Activated CD8-positive, alpha-beta memory T cell treated with anti-CD3 and anti-CD28 coated beads, Interleukin-2, amount 10 ng/mL, durations not matched to agents 7 days and 5 days (primary cell): ENCODE data around the gene PTGIS. TPM values are rescaled to one million over a fixed set of nuclear protein-coding genes. Genes with fewer than 3 reads are reported as not detected.

Experiments used
- ATAC-seq: fragments of 150-1000 bp; cut with Tn5 transposase; one replicate; pipeline ENCODE4 v1.10.0; 2021; ENCODE audit warnings: moderate library complexity
- CTCF ChIA-PET: fragments of 350-600 bp; sonication (Branson Sonifier 250); formaldehyde crosslinking; loops from one replicate; lab custom pipeline; 2021; ENCODE audit warnings: antibody characterized with exemption; lab: Charles Lee
- DNase-seq: peaks from one replicate; pipeline ENCODE4 v3.0.0-alpha.2; 2020
- H3K27ac Mint-ChIP-seq: one replicate; pipeline ENCODE4 v1.8.0; 2021; ENCODE audit warnings: mild to moderate bottlenecking, mixed read lengths
- H3K27me3 Mint-ChIP-seq: one replicate; pipeline ENCODE4 v1.8.0; 2021; ENCODE audit warnings: mixed read lengths
- H3K36me3 Mint-ChIP-seq: one replicate; pipeline ENCODE4 v1.8.0; 2021; ENCODE audit warnings: mild to moderate bottlenecking, mixed read lengths
- H3K4me1 Mint-ChIP-seq: one replicate; pipeline ENCODE4 v1.8.0; 2021; ENCODE audit warnings: mixed read lengths
- H3K4me3 Mint-ChIP-seq: one replicate; pipeline ENCODE4 v1.8.0; 2021; ENCODE audit warnings: mild to moderate bottlenecking, moderate library complexity, mixed read lengths
- H3K9me3 Mint-ChIP-seq: one replicate; pipeline ENCODE4 v1.8.0; 2022; ENCODE audit warnings: low read depth, mixed read lengths
- total RNA-seq, 2 experiments: library from RNA; stranded (reverse); gene quantifications; one replicate each; pipeline ENCODE4 v1.2.3, GENCODE V29; 2021

PTGIS gene
- total RNA-seq, 2 experiments from 2014 or later: 3.8 to 15.1 TPM

DNA sequence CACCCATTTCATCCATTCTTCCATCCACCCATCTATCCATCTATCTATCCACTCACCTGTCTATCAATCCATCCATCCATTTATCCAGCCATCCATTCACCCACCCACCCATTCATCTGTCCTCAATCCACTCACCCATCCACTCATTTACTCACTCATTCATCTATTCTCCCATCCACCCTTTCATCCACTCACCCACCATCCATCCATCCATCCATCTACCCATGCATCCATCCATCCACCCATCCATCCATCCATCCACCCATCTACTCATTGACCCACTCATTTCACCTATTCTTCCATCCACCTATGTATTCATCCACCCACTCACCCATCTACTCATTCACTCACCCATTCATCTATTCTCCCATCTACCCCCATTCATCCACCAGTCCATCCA lies 24.2 kb upstream of the PTGIS start:
- Mint-ChIP-seq H3K9me3 (no peaks in the 10 kb centered on the region), H3K27ac (peak overlapping the region; percentile 99), H3K36me3 (peaks cover 42% of the 10 kb centered on the region), H3K4me3 (peak overlapping the region; percentile 94), H3K4me1 (peaks cover 83% of the 10 kb centered on the region), H3K27me3 (no peaks in the 10 kb centered on the region)
- DNase-seq (no peak), ATAC-seq (no peak)
- CTCF ChIA-PET: interaction anchor here (6.8 to 7.7 kb wide), 2 partner anchors 16 to 52 kb away, joined by 90 to 141 read pairs; no protein-coding TSS in a partner anchor

DNA sequence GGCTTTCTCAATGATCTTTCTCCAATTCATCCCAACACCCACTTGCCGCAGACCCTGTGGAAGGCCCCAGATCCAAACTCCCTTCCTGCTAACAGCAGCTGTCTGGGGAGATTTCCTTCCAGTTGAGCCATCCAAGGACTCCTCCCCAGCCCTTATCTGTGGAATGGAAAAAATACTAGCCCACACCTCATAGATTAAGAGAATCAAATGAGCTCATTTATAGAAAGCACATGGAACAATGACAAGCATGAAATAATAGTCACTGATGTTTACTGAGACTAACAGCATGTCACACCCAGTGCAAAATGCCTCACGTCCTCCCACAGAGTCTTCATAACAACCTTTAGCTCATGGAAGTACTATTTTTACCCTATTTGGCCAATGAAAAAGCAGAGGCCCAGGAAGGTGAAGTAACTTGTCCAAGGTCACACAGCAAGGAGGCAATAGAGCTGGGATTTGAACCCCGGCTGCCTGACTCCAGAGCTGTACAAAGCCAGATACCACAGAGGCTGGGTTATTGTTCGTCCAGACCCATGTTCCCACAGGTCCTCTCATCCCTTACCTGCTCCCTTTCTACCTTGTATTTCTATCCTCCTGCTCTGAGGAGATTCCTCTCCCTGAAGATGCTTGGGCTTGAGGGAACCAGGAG lies 23.4 kb upstream of the PTGIS start:
- Mint-ChIP-seq H3K27ac (peak overlapping the region; percentile 99), H3K9me3 (no peaks in the 10 kb centered on the region), H3K4me1 (peaks cover 81% of the 10 kb centered on the region), H3K4me3 (peak overlapping the region; percentile 94), H3K27me3 (no peaks in the 10 kb centered on the region), H3K36me3 (peaks cover 40% of the 10 kb centered on the region)
- CTCF ChIA-PET: interaction anchor here (0.7 to 10.6 kb wide), 7 partner anchors 8 to 108 kb away, joined by 3 to 55 read pairs (median 4); no protein-coding TSS in a partner anchor
- DNase-seq (no peak), ATAC-seq (no peak)

DNA sequence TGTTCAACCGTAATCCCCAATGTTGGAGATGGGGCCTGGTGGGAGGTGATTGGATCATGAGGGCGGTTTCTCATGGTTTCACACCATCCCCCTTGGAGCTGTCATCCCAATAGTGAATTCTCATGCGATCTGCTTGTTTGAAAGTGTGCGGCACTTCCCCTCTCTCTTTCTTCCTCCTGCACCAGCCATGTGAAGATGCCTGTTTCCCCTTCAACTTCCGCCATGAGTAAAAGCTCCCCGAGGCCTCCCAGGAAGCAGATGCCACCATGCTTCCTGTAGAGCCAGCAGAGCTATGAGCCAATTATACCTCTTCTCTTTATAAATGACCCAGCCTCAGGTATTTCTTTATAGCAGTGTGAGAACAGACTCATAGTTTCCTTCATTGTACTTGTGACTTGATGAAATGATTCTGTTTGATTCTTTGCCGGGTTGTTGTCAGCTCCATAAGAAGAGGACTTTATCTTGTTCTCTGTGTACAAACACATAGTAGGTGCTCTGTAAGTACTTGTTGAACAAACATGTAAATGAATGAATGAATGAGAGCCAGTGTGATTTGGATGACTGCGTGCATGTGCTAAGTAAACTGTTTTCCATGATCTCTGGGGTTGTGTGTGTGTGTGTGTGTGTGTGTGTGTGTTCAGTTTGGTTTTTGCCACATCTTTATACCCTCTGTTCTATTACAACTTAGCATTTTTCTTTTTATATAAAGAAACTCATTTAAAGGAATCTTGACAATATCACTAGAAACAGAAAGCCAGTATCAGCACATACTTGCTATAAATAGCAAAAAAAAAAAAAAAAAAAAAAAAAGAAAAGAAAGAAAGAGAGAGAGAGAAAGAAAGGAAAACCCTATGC lies 22.5 kb upstream of the PTGIS start:
- H3K36me3 Mint-ChIP-seq: peaks cover 33% of the 10 kb centered on the region
- H3K4me3 Mint-ChIP-seq: peak overlapping the region; percentile 0
- no peaks in the 10 kb centered on the region for H3K9me3 Mint-ChIP-seq
- CTCF ChIA-PET: interaction anchor here (0.7 to 10.6 kb wide), 6 partner anchors 7 to 107 kb away, joined by 3 to 55 read pairs (median 4); no protein-coding TSS in a partner anchor
- H3K27me3 Mint-ChIP-seq: no peaks in the 10 kb centered on the region
- ATAC-seq (no peak), DNase-seq (no peak)
- H3K4me1 Mint-ChIP-seq: peaks cover 71% of the 10 kb centered on the region
- H3K27ac Mint-ChIP-seq: peak overlapping the region; percentile 99

DNA sequence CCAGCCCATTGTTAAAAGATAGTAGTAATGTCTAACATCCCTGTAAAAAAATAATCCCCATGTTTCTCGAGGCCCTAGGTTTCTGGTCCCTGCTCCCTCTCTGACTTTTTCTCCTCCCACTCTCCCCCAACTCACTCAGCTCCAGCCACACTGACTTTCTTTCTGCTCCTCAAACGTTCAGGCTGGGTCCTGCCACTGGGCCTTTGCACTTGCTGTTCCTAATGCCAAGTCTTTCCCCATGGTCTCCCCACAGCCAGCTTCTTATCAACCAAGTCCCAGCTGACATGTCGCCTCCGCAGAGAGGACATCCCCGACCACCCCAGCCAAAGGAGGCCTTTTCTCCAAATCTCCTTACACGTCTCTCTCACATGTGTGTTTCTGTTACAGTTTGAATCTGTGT lies 21.8 kb upstream of the PTGIS start:
- Mint-ChIP-seq H3K9me3 (no peaks in the 10 kb centered on the region), H3K27ac (peak overlapping the region; percentile 79), H3K4me3 (no peak overlapping the region), H3K4me1 (peaks cover 67% of the 10 kb centered on the region), H3K27me3 (no peaks in the 10 kb centered on the region), H3K36me3 (peaks cover 27% of the 10 kb centered on the region)
- ATAC-seq: no peak
- DNase-seq: no peak
- CTCF ChIA-PET: interaction anchor here (0.7 to 10.6 kb wide), 5 partner anchors 11 to 80 kb away, joined by 3 to 55 read pairs (median 5); no protein-coding TSS in a partner anchor

DNA sequence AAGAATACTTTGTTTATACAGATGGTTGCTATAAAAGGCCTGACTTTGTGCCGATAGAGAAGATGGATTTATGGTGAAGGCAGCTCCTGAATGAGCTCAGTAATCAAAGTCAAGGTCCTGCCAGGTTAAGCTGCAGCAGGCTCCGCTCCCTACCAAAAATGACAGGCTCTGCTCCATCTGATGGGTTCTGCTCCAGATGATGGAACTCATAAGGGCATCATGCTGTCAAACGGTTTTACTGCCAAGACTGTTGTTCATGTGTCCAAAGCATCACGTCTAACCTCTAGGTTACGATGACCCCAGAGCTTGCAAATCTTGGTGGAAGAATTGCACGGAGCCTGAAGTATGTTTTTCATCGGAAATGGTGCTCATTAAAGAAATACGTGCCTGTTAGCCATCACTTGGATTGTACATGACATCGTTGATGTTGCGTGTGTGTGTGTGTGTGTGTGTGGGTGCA lies 19.2 kb upstream of the PTGIS start:
- ATAC-seq (no peak), DNase-seq (no peak)
- no peak overlapping the region for H3K4me3 Mint-ChIP-seq
- CTCF ChIA-PET: interaction anchor here (0.7 to 10.6 kb wide), 2 partner anchors 46 to 50 kb away, joined by 3 to 55 read pairs; no protein-coding TSS in a partner anchor
- H3K27ac Mint-ChIP-seq: no peak overlapping the region
- H3K36me3 Mint-ChIP-seq: peaks cover 27% of the 10 kb centered on the region
- H3K27me3 Mint-ChIP-seq: no peaks in the 10 kb centered on the region
- H3K9me3 Mint-ChIP-seq: peaks cover 3% of the 10 kb centered on the region
- peaks cover 43% of the 10 kb centered on the region for H3K4me1 Mint-ChIP-seq

DNA sequence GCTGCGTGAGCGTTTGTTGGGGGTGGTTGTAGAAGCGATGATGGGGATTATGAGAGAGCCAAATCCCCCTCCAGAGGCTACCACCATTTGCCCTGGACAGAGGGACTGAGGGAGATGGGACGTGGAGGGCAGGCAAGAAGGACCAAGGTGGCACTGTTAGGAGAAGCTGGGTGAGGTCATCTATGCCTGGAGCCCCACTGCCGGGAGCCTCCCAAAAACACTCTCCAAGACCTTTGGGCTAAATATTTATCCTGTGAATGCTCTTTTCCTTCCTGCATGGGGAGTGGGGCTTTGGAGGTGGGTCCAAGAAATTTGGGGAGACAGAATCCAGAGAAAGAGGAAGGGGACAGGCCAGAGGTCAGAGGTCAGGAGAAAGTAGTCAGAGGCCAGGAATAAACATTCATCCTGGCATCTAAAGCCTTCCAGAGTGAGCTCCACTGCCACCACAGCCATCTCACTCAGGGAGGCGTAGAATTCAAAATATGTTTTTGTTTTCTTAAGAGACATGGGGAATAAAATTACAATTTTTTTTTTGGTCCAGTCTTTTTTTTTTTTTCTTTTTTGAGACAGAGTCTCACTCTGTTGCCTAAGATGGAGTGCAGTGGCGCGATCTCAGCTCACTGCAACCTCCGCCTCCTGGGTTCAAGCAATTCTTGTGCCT lies 17.8 kb upstream of the PTGIS start:
- H3K27ac Mint-ChIP-seq: no peak overlapping the region
- H3K9me3 Mint-ChIP-seq: peaks cover 3% of the 10 kb centered on the region
- H3K4me1 Mint-ChIP-seq: peaks cover 40% of the 10 kb centered on the region
- H3K27me3 Mint-ChIP-seq: no peaks in the 10 kb centered on the region
- H3K4me3 Mint-ChIP-seq: no peak overlapping the region
- H3K36me3 Mint-ChIP-seq: peaks cover 22% of the 10 kb centered on the region
- CTCF ChIA-PET: interaction anchor here (10.6 kb wide), 1 partner anchor 45 kb away, joined by 55 read pairs; no protein-coding TSS in a partner anchor
- ATAC-seq: no peak
- DNase-seq: no peak

DNA sequence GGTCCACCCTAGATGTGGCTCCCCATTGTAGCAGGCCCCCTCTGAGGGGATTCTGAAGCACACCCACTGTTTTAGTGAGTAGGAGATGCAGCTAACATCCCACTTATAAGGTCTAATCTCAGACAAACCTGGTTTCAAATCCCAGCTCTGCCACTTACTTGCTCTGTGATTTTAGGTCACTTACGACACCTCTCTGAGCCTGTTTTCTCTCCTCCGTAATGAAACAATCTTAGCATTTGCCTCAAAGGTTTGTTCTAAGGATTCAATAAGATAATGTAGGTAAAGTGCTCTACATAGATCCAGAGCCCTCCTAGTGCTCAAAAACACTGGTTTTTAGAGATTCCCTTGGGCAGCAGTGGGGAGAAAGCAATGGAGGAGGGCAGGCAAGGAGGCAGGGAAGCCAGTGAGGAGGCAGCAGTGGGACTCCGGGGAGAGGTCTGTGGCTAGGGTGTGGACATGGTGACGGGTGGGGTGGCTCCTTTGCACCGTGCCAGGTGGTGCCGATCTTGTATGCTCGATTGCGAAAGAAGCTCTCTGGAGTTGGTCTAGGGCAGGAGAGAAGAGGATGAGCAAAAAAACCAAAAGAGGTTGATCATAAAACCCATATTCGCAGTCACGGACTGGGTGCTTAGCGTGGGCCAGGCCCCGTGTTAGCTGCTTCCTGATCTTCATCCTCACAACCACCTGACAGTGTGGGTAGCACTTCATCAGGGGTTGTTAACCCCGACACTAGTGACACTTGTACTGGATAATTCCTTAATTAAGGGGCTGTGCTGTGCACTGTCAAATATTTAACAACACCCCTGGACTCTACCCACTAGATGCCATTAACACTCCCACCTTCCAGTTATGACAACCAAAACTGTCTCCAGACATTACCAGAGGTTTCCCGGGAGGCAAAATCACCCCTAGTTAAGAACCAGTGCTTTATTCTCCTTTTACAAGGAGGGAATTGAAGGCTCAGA lies 16.8 kb upstream of the PTGIS start:
- no peak for ATAC-seq
- Mint-ChIP-seq H3K9me3 (peaks cover 3% of the 10 kb centered on the region), H3K4me1 (peaks cover 39% of the 10 kb centered on the region), H3K27me3 (no peaks in the 10 kb centered on the region), H3K36me3 (peaks cover 13% of the 10 kb centered on the region), H3K27ac (no peak overlapping the region), H3K4me3 (no peak overlapping the region)
- CTCF ChIA-PET: interaction anchor here (0.8 to 10.6 kb wide), 4 partner anchors 12 to 44 kb away, joined by 3 to 55 read pairs (median 4); no protein-coding TSS in a partner anchor
- no peak for DNase-seq

DNA sequence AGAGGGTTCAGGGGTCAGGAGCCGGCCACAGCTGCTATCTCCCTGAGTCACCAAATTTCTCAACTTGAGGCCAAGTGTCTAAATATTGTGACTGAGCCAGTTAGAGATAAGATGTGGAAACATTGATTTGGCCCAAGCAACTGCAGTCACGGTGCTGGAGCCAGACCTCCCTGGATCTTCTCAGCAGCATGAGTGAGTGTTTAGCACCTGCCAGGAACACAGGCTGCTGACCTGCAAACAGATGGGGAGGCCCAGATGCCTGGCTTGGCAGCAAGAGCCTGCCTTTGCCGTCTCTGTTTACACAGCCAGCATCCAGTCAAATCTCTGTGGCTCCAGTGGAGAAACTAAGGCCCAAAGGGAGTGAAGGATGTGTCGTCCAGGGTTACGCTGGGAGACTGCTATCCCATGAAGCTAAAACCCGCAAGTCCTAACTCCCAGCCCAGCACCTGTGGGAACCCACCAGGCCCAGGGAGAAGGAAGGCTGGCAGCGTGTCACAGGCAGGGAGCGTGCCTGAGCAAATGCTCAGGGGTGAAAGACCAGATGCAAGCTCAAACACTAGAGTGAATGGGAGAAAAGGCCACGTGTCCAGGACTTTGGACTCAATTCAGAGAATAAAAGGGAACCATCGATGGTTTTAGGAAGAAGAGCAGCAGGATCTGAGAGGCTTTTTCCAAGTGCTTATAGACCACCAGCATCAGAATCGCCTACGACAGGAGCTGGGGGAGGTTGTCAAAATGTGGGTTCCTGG lies 15.9 kb upstream of the PTGIS start:
- CTCF ChIA-PET: interaction anchor here (0.8 to 10.6 kb wide), 6 partner anchors 7 to 43 kb away, joined by 3 to 55 read pairs (median 4); no protein-coding TSS in a partner anchor

DNA sequence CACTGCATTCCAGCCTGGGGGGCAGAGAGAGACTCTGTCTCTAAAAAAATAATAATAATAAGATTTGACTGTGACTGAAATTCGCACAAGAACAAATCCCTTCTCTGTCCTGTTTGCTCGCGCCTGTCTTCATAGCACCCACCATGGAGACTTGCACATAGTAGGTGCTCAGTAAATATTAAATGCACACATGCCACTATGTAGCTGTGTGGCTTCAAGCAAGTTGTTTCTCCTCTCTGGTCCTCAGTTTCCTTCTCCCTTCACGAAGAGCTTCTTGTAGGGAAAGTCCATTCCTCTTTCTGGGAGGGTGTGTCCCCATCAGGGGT lies 15.4 kb upstream of the PTGIS start:
- Mint-ChIP-seq H3K36me3 (peaks cover 9% of the 10 kb centered on the region), H3K27ac (no peak overlapping the region), H3K27me3 (no peaks in the 10 kb centered on the region), H3K9me3 (peaks cover 3% of the 10 kb centered on the region), H3K4me3 (no peak overlapping the region), H3K4me1 (peaks cover 38% of the 10 kb centered on the region)
- no peak for ATAC-seq
- CTCF ChIA-PET: interaction anchor here (0.9 to 10.6 kb wide), 4 partner anchors 8 to 42 kb away, joined by 3 to 55 read pairs (median 6); no protein-coding TSS in a partner anchor
- DNase-seq: no peak

More for the DNA sequence above, 15.9 kb upstream of the PTGIS start:
- H3K4me3 Mint-ChIP-seq: no peak overlapping the region
- no peak for ATAC-seq
- peaks cover 10% of the 10 kb centered on the region for H3K36me3 Mint-ChIP-seq
- H3K27me3 Mint-ChIP-seq: no peaks in the 10 kb centered on the region
- H3K4me1 Mint-ChIP-seq: peaks cover 38% of the 10 kb centered on the region
- H3K27ac Mint-ChIP-seq: no peak overlapping the region
- no peak for DNase-seq
- H3K9me3 Mint-ChIP-seq: peaks cover 3% of the 10 kb centered on the region

DNA sequence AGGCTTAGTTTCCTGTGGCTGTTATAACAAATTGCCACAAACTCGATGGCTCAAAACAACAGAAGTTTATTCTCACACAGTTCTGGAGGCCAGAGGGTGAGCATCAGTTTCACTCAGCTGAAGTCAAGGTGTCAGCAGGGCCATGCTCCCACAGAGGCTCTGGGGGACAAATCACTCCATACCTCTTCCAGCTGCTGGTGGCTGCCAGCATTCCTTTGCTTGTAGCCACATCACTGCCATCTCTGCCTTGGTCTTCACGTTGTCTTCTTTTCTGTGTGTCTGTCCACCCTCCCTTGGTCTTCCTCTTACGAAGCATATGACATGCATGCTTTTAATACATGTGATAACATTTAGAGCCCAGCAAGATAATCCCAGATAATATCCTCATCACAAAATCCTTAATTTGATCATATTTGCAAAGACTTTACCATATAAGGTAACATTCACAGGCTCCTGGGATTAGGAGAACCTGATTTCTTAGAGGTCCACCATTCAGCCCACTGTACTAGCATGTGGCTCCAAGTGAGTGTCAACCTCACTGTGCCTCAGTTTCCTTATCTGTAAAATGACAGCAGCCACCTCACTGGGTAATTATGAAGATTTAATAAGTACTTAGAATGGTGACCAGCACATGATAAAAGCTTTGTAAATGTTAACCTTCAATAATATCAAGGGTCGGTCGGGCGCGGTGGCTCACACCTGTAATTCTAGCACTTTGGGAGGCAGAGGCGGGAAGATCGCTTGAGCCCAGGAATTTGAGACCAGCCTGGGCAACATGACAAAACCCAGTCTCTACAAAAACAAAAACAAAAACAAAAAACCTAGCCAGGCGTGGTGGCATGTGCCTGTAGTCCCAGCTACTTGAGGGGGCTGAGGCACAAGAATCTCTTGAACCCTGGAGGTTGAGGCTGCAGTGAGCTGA lies 14.7 kb upstream of the PTGIS start:
- DNase-seq: no peak
- H3K4me3 Mint-ChIP-seq: no peak overlapping the region
- ATAC-seq: no peak
- H3K27ac Mint-ChIP-seq: no peak overlapping the region
- peaks cover 3% of the 10 kb centered on the region for H3K9me3 Mint-ChIP-seq
- peaks cover 42% of the 10 kb centered on the region for H3K4me1 Mint-ChIP-seq
- CTCF ChIA-PET: interaction anchor here (0.6 to 10.6 kb wide), 7 partner anchors 8 to 926 kb away, joined by 3 to 55 read pairs (median 4); no protein-coding TSS in a partner anchor
- peaks cover 11% of the 10 kb centered on the region for H3K36me3 Mint-ChIP-seq
- no peaks in the 10 kb centered on the region for H3K27me3 Mint-ChIP-seq

DNA sequence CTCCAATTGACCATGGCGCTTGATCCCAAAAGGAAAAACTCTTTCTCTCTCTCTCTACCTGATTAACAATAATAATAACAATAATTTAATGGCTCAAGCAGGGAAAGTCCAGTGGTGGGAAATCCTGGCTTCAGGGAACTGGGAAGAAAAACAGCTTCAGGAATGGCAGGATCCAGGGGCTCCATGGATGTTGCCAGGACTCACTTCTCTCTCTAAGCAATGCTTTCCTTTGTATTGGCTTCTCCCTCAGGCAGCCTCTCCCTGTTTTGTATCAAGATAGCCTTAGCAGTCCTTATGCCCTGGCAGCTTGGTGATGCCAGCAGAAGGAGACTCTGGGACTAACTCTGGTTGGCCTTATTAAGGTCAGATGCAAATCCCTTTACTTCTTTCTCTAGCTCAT lies 13.5 kb upstream of the PTGIS start:
- CTCF ChIA-PET: interaction anchor here (1.0 to 10.6 kb wide), 4 partner anchors 12 to 40 kb away, joined by 4 to 55 read pairs (median 18); no protein-coding TSS in a partner anchor
- Mint-ChIP-seq H3K27me3 (no peaks in the 10 kb centered on the region), H3K27ac (no peak overlapping the region), H3K4me1 (peaks cover 47% of the 10 kb centered on the region), H3K4me3 (no peak overlapping the region), H3K36me3 (peaks cover 17% of the 10 kb centered on the region), H3K9me3 (peaks cover 3% of the 10 kb centered on the region)
- DNase-seq (no peak), ATAC-seq (no peak)
